IPS DF 4.7 (cell line): ENCODE results near the gene BIRC6.
"Not testable (repeated sequence)": the region's sequence is repeated elsewhere in the genome, so short reads cannot be mapped to it uniquely, and the experiment has no call there.

Experiments
- DNase-seq: peaks from one replicate; pipeline ENCODE4 v3.0.0-alpha.2; 2013; ENCODE audit warnings: low spot score; ENCODE audit errors: extremely low read depth

Gene BIRC6

DNA sequence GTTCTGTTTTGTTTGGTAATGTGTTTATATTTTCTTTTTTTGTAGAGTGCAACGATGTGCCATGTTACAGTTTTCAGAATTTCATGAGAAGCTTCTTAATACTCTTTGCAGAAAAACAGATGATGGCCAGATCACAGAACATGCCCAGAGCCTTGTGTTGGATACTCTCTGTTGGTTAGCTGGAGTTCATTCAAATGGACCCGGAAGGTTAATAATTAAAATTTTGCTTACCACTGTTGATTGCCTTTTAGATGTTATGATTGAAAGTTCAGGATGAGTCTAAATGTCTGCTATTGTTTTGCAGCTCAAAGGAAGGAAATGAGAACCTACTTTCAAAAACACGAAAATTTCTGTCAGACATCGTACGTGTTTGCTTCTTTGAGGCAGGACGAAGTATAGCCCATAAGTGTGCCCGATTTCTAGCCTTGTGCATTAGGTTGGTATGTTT lies 85.2 kb downstream of the BIRC6 start:
- DNase-seq = no peak

- no peak for DNase-seq
Measured at GRCh38 chr2:32446369-32446768, 89.5 kb downstream of the BIRC6 start.

GRCh38 chr2:32450851-32451250 lies 94.0 kb downstream of the BIRC6 start:
- DNase-seq = no peak

GRCh38 chr2:32452338-32453064 lies 95.7 kb downstream of the BIRC6 start:
- no peak for DNase-seq

- no peak for DNase-seq
Measured at GRCh38 chr2:32453242-32454062, 96.6 kb downstream of the BIRC6 start.

DNA sequence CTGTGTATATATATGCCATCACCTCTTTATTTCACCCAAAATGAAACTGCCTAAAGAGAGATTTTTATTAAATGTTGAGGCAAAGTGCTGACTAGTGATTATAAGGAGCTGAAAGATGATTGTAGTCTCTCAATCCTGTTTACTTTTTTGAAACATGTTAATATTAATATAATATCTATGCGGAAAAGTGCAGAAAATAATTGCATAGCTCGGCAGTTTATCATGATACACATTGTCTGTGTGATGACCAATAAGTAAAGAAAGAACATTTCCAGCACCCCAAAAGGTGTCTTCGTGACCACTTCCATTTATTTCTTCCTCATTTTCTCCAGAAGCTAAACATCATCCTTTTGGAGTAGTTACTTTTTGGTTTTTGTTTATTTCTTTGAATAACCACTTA lies 99.0 kb downstream of the BIRC6 start:
- no peak for DNase-seq

GRCh38 chr2:32456808-32457207 lies 100.0 kb downstream of the BIRC6 start:
- DNase-seq = no peak

DNA sequence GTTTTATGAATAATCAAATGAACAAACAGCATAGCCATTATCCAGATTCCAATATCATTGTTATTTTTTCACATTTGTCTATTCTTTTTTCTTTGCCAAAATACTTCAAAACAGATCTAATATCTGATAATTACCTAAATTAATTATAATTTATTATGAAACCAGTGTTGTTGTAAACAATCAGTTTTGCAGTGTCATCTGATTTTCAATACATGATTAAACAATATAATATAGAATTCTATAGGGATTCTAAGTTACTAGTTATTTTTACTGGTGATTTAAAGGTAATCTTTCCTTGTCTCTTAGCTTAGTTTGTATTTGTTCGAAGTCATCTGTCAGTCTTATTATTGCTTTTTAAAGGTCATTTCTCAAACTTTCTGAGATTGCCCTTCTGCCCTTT lies 101.0 kb downstream of the BIRC6 start:
- DNase-seq = no peak

GRCh38 chr2:32460861-32461260 lies 104.0 kb downstream of the BIRC6 start:
- not testable (repeated sequence) for DNase-seq

- no peak for DNase-seq
Measured at GRCh38 chr2:32463110-32463509, 106.3 kb downstream of the BIRC6 start.

GRCh38 chr2:32464431-32464830 lies 107.6 kb downstream of the BIRC6 start:
- no peak for DNase-seq

DNA sequence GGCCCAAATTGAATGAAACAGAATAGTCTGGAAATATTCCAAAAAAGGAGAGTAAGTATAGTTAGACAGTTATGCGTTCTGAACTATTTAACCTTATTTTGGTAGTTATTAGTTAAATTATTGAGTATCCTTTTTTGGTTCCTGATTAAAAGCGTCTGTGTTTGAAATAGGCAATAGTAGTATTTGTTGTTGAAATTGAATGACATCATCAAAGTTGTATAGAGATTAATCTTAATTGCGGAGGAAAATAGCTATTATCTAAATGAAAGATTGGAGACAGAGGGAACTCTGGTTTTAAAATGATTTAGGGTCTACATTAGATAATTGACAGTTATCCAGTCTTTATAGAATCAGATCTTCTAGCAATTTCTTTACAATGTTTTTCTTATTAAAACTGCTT lies 115.8 kb downstream of the BIRC6 start:
- DNase-seq = no peak

DNA sequence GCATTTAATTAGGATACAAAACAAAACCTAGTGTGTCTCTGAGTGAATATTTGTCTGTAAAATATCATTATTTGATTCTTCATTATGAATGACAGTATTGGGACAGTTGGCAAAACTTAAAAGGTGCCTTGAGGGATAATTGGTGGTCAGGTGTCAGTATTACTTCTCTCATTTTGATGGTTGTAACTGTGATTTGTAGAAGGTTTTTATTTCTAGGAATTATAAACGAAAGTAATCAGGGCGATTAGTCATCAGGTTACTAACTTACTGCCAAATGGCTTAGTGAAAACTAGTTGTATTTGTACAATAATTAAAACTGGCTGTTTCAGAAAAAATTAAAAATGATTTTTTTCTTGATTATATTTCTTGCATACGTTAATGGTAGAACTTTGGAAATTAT lies 117.6 kb downstream of the BIRC6 start:
- DNase-seq = no peak

- DNase-seq = no peak
Measured at GRCh38 chr2:32478889-32479620, 122.2 kb downstream of the BIRC6 start.

DNA sequence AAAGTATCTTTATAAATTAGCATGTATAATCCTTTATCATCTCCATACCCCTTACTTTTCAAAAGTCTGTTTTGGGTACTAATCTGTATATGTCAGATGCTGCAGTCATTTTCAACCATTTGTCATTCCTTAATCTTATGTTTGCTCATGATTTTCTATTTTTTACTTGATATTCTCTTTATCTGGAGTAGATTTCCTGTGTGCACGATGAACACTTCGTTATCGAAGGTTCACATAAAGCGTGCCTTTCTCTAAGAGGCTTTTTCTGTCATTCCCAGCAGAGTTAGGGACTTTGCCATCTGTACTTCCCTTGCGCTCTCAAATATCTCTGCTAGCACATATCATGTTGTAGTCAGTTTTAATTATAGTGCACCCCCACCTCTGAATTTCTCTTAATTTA lies 123.2 kb downstream of the BIRC6 start:
- DNase-seq = no peak

GRCh38 chr2:32482471-32482870 lies 125.6 kb downstream of the BIRC6 start:
- no peak for DNase-seq

DNA sequence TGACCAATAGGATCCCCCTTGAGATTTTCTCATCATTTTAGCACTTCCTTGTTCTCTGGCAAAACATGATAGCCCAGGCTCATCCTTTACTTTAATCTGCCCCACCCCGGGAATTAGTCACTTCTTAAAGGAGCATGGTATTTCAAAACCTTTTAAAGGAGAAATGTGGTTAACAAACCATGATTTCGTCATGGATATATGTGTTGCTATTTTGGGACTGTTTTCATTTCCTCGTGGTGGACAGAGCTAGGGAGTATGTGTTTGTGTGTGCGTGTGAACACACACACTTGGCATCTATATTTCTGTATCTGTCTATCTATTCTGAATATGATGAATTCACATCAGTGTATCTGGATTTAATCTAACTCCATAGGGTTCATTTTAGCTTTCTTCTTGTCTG lies 128.1 kb downstream of the BIRC6 start:
- no peak for DNase-seq

DNA sequence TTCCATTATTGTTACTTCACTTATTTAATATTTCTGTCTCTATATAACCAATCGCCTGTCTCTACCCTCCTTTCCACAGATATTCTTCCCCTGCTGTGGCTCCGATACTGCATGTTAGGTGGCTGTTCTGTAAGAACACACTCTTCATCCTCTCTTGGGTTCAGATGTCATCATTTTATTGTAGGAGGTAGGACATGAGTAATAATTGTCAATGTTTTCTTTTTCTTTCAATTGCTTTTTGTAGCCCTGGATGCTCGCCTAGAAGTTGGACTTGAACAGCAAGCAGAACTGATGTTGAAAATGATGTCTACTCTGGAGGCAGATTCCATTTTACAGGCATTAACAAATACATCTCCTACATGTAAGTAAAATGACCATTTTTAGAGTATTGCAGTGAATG lies 128.6 kb downstream of the BIRC6 start:
- DNase-seq = no peak

- no peak for DNase-seq
Measured at GRCh38 chr2:32489061-32489460, 132.2 kb downstream of the BIRC6 start.

DNA sequence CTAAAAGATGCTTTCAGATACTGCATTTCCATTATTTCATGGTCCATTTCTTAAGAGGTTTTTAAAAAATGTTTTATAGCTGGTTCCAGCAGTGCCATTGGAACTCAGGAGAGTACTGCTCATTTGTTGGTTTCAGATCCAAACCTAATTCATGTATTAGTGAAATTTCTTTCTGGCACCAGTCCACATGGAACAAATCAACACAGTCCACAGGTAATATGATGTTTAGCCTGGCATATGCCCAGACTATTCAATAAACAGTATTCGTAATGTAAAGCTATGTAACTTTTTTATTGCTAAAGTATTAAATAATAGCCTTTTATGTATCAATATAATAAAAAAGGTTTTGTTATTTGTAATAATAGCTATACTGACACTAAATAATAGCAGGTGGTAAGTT lies 134.5 kb downstream of the BIRC6 start:
- DNase-seq = no peak

- DNase-seq = no peak
Measured at GRCh38 chr2:32495139-32495538, 138.3 kb downstream of the BIRC6 start.

- peak; percentile 1 for DNase-seq
Measured at GRCh38 chr2:32496662-32497061, 139.8 kb downstream of the BIRC6 start.
